NCI-H345 treated with DMSO at 0.1 percent for 48 hours (cell line): ENCODE measurements around the gene HOXA13.

ENCODE experiments used
- DNase-seq: peaks from one replicate; lab custom pipeline; 2025; ENCODE audit not compliant: unreplicated experiment; lab: John Stamatoyannopoulos, UW

The HOXA13 gene

DNA sequence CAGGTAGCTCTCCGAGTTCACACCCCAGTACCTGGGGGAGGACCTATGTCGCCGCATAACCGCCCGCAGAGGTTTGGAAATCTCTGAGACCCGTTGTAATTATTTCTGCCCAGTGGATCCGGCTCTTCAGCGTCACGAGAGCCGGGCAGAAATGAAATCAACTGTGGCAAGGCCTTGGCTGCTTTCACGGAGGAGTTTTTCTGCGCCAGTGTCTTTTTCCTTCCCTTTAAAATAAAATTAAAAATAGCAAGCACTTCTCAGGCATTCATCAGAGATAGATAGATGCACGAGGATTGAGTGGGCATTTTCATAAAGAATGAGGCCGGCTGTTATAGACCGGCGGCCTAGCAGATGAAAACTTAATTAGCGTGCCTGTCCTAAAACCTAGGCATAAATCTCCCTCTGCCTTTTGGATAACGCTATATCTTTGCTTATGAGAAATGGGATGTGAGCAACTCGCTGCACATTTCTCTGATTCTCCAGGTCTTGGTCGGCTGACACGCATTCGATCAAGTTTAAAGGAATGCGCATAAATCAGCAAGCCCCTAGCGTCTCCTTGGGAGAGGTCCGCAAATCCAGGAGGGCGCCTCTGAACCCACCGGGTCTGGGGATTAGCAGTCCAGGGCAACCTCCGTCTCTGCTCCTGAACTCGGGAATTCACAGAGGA, 6.4 kb downstream of the HOXA13 start:
- no peak for DNase-seq

DNA sequence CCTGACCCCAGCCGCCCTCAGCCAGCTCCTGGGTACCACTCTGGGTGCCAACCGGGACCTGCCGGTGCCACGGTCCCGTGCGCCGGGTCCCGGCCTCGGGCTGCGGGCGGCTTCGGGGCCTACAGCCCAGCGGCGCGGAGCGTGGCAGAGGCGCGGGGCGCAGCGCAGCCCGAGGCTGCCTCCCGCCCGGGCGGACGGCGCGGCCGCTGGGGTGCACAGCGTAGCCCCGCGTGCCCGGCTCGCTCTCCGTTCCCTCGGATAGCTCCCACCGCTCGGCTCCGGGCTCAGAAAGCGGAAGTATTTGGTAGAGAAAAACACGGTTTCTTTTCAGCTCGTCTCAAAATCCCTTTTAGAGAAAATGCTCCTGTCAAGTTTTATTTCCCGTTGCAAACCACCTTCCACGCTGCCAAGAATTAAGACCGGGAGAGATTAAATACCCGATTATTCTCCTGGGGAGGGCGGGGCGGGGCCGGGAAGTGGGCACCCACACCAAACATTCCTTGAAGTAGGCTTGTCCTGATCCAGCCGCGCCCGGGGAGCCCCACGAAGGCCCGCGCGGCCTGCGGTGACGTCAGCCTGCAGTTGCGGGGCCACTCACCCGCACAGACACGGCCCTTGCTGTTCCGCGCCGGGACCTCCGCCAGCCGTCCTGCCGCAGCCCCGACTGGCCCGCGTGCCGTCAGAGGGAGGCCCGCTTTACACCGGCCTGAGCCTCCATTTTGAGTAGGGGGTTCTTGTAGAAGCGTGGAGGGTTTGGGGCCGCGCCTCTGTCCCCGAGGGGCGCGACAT, 7.2 kb downstream of the HOXA13 start:
- no peak for DNase-seq

DNA sequence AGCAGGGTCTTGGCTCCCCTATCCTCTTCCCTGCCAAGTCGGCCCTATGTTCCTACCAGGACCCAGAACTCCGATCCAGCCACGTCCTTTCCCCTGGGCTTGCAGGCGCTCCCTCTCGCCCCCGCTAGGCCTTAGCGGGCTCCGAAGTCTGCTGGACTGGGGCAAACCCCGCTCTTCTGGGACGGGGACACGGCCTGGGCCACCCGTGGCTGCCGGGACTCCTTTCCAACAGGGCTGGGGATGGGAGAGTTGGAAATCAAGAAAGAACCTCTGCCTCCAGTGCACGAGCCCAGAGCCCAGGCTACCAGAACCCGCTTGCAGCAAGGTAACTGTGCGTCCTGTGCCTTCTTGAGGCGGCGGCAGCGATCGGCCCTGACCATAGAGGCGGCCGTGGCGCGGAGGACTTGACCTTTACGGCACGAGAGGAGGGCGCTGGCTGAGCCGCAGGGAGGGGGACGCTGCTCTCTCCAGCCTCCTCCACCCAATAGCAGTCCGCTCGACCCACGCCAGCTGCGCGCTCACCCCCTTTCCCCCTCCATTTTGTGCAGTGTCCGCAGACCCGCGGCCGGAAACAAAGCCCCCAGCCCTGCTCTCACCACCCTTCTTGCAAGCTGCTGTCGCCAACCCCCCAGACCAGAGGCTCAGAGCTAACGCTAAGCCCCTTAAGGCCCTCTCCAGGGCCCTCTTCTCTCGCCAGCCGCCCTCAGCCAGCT, 7.9 kb downstream of the HOXA13 start:
- no peak for DNase-seq

DNA sequence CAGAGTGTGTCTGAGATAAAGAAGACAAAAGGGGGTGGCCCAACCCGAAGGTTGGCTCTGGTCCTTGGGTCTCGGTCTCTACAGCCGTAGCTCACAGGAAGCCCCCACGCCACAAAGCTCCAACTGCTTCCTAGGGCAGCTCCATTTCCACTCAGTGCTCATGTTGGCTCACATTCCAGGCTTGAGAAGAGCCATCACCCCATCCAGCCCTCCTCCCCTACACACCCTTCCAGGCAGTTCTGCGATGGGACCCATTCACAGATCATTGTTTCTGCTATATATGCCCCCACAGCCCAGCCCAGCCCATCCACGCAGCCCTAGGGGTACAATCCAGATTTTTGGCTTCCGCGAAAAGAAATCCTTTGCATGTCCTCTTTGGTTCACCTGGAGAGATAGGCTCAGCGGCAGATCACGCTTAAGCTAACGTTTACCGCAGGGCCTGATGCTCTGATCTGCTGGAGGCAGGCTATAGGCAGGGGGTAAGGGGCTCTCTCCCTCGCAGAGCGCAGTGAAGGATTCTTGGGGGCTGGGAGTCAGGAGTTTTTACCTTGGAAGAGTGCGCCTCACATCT, 8.6 kb downstream of the HOXA13 start:
- DNase-seq: no peak

DNA sequence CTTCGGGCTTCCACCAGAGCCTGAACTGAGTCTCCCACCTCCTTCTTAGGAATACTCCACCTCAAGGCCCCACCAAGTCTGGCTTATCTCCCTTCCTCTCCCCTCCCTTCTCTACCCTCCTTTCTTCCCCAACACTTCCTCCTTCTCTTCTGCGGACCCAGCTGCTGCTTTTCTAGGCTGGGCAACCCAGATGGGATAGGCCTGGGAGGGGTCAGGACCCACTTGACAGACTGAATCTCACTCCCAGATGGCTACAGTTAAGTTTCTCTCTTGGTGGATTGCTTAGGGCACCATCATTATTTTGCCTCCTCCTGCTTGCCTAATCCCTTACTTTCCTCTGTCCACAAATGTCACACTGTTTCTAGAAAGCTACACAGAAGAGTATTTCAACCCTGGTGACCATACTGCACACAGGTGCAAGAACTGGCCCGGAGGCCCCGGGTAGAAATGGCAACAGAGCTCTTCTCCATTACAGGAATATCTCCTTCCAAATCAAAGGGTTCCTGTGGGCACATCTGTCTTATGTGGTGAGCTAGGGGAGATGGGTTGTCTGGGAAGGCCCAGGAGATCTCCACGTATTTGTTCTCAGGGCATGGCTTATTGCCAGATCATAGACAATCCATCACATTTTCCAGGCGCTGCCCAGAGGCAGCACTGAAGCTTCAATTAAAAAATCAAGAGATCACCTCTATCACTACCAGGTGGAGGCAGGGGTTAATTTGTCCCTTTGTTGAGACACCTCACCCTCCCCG, 9.7 kb downstream of the HOXA13 start:
- no peak for DNase-seq

DNA sequence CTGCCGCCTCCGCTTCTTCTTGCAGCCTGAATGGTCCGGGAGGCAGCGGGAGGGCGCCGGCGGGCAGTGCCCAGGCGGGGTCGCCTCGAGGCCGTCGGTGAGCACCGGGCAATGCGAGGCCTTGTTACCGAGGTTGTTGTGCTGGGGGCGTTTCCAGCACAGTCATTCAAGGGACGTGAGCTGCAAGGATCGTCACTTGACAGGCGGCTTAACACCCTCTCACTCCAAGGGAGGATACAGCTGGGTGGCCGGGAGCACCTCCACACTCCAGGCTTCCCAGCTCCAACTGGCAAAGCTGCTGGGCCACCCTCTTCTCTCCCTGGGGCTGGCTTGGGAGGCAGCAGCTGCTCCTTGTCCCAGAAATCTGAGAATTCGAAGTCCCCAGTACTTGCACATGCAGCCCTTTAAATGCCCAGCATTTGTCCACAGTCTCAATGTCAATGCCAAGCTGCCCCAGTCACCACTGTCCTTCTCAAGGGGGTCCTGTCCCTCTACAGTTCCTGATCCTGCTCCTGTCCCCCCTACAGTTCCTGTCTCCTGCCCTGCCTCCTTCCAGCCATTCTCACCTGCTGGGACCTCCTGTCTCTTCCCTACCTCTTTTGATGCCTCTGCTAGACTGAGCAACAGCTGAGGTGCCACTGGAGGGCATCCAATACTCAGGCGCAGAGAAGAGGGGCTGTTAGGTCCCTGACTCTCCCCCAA, 10.4 kb downstream of the HOXA13 start:
- DNase-seq: no peak

DNA sequence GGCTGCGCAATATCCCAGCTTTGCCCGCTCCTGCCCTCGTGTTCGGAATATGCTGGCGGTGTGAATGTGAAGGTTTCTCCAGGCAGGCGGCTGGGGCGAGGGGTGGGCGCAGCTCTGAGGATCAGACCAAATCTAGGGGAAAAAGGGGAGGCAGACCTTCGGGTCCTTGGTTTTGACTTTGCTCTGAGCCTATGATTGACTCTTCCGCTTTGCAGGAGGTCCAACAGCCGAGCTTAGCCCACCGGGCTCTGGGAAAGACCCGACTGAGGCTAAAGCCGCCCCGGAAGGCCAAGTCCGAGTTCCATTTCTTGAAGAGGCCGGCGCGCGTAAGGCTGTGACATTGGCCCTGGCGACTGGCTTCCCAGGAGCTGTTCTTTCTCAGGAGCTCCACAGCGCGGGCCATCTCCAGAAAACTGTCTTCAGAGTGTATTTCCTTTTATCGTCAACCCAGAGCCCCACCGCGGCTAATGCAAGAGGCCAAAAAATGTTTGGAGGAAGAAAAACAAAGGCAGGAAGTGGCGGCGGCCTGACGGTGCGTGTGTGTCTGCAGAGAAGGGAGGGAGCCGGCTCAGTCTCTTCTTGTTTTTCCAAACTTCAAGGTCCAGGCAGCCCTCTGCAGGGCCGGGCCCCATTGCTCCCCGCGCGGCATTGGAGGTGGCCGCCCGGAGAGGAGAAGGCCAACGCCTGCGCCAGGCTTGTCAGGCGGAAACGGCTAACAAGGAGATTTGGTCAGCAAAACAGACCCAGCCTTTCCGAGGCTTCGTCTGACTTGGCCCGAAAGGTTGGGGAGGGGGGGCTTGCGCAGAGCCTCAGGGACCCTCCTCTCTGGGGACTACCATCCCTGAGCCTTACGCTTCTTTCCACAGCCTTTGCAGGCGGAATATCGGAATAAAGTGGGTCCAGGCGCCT, 11.3 kb downstream of the HOXA13 start:
- no peak for DNase-seq

DNA sequence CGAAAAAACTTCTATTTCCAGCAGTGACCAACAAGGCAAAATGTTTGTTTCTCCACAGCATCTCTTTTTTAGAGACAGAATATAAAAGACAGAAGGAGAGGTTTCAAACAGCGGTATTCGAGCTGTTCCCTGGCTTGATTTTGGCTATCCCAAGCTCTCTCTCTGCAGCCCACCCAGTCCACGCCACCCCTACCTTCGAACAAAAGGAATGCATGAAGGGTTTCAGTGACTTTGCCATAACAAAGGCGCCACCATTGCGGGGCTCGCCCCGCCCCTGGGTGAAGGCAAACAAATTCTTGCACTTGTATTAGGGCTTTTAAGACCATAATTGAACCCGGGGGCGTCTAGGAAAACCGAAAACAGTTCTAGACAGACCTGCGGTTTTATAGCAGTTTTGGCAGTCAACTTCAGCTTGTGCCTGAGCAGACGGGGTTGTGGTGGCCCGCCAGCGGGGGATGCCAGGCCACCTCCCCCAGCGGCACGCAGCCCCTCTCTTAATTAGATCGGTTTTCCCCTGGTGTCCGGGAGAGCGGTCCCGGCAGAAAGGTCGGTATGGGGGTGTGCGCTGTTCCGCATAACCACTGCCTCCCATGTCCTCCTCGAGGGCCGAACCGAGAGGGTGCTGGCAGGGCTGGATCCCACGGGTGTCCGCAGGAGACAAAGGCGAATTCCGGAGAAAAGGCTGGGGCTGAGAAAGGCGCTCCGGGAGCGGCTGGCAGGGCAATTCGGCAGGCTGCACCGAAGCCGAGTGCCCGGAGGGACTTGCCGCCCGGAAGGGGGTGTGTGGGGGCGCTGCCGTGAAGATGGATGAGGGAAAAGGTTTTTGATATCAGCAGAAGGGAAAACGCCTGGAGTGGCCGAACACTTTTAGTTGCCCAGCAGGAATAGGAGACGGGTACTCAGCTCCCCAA, 12.2 kb downstream of the HOXA13 start:
- no peak for DNase-seq

DNA sequence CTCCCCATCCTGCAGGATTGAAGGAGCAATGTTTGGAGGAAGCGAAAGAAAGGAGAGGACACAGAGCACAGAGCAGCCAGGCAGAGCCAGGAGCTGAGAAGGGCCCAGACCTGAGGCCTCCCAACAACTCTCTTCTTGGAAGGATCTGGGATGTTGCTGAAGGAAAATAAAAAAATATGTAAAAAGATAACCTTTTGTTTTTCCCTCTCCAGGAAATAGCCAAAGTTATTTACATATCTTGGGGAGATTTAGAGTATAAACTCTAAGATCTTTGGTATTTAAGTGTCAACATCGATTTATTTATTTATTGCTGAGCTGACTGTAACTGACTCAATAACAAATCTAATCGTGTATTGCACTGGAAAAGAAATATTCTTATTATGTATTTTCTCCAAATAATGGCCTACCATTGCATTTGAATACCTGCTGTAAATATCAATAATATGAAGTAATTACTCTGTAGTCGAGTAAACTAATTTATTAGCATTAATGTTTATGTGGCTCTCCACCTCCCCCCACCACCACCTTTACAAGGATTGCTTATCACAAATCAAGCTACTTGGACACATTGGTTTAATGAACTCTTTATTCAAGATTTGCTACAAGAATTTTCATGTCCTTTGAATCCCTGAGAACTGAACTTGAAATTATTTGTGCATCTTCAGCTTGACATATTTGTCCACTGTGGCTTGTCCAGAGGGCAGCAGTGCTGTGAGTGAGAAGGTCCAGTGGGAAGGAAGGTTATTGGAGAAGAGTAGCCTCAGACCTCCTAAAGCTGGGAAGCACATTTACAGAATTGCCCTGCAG, 13.0 kb downstream of the HOXA13 start:
- no peak for DNase-seq

DNA sequence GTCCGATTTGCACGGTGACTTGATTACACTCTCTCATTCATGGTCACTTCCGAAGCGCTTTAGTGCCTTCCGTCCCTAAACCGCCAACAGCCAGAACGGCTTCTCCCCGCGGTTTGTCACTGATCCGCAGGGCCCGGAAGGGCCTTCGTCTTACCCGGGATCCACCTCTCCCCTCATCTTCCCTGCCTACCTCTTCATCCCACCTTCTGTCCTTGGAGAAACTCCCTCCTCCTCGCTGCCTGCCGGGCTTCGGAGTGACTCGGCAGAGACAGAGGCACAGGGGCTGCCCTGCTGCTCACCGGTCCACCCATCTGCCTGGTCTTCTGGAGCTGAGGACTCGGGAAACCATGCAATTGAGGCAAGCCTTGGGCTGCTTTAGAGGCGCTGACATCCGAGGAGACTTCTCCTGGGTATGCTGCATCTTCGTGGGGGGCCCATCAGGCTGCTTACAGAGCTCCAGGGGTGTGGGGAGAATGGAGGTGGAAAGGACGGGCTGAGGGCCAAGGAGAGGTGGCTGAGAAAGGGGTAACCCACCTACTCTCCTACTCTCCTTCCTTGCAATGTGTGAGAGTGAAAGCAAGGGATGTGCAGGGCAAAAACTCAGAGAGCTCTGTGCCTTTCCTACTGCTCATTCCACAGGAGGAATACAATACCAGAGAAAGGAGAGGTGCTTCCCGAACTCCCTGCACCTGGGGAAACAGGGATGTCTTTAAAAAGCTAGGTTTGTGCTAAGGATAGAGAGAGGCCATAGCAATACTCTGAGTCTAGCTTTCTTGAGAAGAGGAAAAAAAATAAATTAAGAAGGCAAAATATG, 13.8 kb downstream of the HOXA13 start:
- DNase-seq: no peak

DNA sequence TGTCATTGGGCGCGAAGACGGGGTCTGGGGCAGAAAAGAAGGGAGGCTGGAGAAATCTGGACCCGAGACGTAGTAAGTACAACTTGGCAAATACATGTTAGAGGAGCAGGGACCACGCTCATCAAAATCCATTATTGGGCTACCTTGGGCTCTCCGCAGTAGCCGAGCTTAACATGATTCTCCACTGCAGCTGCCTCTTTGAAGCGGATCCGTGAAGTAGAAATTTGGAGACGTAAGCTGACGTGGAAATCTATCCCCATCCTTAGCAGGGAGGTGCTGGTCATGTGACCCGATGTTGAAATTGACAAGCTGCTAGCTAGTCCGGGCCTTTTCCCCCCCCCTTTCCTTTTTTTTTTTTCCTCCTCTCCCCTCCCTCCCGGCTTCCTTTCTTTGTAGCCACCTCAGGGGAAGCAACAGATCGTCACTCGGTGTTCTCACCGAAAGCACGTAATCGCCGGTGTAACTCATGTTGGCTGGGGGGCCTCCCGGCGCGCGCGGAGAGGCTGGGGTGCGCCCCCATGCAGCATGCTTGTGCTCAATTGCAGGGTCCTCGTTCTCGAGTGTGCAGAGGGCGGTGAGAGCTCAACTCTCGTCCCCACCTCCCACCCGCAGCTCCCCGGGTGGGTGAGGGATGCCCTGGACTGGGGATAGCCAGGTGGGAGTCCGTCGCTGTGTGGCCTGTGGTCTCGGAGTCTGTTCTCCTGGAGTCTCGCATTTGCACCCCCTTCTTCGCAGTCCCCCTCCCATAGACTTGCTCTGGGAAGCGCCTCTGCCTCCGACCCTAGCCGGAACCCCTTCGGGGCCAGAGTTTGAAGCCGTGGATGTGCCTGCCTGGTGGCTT, 14.7 kb downstream of the HOXA13 start, which contains the start of gene HOXA11:
TSS of gene HOXA11 (minus strand) at position 220 of the 841 bp plus-strand sequence. CDS start at position 132, 88 bp downstream.
- no peak for DNase-seq

DNA sequence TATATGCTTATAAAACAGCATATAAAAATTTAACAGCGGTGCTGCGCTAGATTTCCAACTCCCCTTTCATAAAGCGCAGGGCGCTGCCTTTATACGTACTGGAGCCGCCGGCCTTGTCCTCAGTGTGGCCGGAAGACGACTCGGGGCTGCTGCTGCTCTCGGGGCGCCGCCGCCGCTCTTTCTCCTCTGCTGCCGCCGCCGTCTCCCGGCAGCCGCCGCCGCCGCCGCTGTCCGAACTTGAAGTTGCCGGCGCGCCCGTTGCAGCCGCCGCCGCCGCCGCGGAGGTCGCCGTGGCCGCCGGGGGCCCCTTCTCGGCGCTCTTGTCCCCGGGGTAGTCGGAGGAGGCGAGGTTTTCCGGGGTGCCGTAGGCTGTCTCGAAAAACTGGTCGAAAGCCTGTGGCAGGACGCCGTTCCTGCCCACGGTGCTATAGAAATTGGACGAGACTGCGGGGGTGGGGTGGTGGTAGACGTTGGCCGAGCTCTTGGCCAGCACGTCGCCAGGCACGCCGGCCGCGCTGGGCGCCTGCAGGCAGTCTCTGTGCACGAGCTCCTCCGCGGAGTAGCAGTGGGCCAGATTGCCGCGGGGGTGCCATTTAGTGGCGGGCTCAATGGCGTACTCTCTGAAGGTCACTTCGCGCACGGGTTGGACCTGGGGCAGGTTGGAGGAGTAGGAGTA, 15.4 kb downstream of the HOXA13 start:
- DNase-seq: no peak

DNA sequence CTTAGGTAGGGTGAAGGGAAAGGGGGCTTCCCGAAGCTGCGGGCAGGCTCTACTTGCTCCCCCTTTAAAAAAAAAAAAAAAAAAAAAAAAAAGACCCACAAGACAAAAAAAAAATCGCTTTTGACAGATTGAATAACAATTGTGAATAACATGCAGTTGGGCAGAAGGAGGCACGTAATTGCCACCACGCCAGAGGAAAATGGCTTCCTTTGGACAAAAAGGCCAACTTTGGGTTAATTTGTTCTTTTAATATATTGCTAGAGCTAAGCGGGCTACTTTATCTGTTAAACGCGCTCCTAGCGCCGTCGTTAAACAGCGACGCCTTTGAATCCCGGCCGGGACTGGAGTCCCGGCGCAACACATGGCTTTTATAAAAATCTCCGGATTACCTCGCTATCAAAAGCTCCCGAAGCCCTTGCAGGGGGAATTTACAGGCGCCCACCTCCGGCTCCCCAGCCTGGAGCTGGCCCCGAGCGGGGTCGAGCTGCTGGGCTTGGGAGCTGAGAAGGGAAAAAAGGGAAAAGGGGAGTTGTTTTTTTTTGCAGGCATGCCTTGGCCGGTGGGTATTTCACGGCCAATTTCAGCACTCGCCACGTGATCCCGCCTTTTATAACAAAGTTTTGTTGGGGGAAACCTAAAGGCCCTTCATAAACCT, 16.1 kb downstream of the HOXA13 start:
- DNase-seq: peak; percentile 27

DNA sequence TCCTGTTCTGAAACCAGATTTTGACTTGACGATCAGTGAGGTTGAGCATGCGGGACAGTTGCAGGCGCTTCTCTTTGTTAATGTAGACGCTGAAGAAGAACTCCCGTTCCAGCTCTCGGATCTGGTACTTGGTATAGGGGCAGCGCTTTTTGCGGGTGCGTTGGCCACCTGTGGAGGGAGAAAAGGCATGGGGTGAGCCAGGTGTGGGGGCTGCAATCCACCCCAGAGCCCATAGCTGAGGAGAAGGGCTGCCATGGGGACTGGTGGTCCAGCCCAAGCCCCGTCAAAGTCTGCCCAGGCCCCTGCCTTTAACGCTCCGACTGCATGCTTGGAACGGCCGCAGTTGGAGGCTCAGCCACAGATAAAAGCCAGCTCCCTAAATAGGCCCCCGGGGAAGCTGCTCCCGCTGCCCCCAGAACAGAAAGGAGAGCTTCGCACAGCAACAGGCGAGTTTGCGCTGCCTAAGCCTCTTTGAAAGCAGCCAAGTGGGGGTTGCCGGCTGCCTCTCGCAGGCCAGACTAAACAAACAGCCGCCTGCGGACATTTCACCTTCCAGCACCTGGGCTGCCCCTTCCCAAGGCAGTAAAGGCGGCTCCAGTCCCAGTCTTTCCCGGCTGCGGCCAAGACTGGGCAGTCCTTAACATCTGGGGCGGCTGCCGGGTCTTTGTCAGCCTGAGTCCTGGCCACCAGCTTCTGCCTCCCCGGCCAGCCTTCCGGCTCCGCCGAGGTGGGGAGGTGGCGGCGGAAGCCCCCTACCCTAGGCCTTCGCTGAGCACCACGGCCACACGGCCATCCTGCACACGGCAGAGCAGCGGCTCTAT, 16.8 kb downstream of the HOXA13 start:
- no peak for DNase-seq
